T-helper 9 cell (primary cell): ENCODE results near the gene SLC5A10.

Source experiments
- DNase-seq: peaks from one replicate; pipeline ENCODE4 v3.0.0-alpha.2; 2020

Gene SLC5A10

DNA sequence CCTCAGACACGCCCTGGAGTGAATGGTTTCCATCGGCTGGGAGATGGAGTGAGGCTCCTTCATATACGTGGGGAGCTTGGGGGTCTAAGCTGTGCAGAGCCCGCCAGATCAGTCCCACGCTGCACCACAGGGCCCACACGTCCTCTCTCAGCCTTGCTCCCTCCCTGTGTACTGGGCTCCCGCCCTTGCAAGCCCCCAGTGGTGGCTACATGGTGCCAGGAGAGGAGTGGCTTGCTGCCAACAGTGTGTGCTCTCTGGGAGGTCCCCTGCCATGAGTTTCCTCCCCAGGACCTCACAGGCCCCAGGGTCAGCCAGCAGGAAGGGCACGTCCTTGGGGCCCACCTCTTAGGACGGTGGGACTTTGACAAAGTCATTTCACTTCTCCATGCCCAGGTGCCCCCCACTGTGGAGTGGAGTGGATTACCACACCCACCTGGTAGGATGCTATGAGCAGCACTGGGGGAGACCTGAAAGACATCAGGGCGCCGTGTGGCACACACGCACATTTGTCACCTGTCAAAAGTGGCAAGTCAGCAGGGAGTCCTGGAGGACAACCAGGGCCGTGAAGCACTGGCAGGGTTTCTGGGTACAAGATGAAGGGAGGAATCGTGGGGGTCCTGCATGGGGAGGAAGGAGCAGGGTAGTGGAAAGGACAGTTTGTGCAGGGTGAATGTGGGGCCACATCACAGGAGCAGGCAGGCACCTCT is 13.7 kb downstream of the SLC5A10 start:
- DNase-seq = no peak

DNA sequence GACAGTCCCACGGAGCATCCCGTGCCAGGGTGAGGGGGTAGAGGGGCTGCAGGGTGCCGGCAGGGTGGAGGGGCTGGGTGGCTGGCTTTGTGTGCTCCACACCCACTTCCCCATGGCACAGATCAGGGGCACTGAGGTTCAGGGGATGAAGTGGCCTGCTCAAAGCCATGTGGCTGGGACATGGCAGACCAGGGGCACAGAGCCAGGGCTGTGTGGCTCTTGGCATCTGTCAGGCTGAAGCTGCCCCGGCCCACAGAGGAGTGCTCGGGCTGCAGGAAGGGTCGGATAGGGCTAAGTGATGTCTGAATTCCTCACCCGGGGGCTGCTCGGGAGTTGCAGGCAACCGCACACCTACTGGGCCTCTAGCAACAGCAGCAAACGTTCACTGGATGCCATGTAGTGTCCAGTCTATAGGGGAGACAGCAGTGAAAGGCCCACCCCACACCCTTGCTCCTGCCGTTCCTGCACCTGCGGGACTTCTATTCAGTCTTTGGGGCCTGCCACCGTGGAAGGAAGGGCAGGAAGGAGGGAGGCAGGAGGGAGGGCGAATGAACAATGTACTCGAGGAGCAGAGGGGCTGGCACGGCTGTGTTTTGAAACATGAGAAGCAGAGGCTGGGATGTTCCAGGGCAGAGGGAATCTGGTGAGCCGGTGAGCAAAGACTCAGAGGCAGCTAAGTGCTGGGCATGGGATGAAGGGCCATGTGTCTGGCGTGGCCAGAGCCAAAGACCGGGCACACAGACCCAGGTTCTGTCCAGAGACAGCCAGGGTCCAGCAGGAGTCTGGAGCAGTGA is 15.1 kb downstream of the SLC5A10 start:
- DNase-seq = no peak

DNA sequence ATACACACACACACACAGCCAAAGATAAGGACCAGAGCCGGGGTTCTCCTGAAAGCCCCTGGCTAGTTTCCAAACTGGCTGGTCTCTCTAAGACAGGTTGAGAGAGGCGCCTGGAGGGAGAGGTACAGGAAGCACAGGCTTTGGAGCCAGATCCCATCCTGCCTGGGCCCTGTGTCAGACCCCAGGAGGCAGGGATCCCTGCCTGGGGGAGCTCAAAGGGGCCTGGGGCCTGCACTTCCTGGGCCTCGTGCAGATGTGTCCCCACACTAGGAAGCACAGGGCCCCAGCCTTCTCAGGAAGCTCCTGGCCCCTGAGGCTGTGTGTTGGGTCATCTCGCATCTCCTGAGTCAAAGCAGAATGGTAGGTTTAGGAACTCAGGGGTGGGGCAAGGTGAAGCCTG is 16.0 kb downstream of the SLC5A10 start:
- DNase-seq = no peak

DNA sequence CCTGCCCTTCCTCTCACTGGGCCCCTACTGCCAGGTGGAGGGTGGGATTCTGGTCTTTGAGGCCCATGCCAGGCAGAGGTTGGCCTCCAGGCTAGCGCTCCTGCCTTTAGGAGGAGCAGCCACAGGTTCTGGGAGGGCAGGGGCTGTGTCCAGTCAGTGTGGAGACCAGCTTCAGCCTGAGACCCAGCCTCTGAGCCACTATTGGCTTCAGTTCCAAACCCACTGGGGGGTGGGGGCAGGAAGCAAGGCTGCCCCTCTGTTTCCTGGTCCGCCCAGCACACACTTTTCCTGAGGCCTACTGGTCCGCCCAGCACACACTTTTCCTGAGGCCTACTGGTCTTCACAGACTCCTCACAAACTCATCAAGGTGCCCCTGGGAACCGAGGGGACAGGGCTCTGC is 16.4 kb downstream of the SLC5A10 start:
- no peak for DNase-seq

DNA sequence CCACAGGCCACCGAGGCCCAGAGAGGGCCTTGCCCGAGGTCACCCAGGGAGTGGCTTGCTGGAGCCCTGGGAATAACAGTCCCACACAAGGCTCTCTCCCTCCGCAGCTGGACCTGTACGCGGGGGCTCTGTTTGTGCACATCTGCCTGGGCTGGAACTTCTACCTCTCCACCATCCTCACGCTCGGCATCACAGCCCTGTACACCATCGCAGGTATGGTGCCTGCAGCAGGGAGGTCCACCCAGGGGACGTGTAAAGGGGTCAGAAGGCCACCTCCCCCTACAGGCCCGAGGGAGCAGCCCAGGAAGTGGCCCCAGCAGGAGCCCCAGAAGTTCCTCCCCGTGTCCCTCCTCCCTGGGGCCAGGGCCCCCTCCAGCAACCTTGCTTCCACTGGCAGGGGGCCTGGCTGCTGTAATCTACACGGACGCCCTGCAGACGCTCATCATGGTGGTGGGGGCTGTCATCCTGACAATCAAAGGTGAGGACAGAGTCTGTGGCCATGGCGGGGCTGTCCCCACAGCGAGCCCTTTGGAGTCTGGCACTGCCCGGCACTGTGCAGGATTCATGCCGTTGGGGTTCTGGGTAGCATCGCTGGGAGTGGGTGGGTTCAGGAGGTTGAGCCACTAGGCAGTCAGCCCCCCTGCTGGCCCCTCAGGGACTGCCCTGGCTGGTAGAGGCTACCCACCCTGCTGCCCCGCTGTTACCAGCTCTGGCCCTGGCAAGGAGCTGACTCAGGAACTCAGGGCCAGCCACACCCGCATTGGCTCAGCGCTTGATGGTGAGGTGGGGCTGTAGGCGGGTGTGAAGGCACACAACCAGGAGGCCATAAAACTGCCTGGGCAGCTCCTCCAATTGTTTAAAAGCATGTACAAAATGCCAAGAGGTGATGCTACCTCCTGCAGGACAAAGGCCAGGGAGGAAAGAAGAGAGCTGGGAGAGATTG is 17.3 kb downstream of the SLC5A10 start:
- DNase-seq = no peak

DNA sequence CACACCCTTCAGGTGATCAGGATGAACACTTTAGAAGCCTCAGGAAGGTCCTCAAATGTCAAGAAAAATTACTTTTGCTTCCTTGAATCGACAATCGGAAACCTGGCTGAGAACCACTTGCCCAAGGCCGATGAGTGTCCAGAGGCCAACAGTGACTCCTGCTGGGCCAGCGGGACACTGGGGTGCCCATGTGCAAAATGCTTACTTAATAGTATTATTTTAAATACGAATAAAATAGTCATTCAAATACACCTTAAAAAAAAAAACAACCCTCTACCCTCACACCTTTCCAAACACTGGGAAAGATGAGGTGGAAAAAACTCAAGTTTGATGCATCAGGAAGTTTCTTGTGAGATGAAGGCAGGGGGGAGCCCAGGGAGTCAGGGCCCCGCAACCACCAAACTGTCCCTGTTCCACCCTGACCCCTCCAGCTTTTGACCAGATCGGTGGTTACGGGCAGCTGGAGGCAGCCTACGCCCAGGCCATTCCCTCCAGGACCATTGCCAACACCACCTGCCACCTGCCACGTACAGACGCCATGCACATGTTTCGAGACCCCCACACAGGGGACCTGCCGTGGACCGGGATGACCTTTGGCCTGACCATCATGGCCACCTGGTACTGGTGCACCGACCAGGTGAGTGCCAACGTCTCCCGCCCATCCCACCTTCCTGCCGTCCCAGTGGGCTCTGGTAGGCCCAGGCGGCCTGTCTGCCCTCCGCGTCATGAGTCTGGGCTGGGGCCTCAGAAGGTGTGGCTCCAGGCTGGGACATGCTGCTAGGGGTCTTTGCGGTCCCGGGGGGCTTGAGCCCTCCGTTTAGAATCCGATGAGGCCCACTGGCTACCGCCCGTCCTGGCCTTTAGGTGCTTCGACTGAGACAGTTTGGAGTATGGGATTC is 18.9 kb downstream of the SLC5A10 start:
- DNase-seq = no peak

DNA sequence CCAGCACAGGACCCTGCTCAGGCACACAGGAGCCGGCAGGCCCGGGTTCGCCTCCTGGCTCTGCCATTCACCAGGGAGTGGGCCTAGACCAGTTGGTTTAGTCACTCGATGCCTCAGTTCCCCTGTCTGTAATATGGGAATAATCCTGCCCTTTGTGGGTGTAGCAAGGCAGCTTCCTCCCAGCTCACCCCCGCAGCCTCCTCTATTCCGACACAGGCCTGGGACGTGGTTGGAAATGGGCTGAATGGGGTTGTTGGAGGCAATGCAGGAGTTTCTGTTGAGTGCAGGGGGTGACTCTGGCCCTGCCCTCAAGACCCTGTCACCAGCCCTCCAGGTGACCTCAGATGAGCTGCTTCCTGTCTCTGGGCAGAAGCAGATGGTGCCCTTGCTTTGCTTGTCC is 19.8 kb downstream of the SLC5A10 start:
- DNase-seq = no peak

DNA sequence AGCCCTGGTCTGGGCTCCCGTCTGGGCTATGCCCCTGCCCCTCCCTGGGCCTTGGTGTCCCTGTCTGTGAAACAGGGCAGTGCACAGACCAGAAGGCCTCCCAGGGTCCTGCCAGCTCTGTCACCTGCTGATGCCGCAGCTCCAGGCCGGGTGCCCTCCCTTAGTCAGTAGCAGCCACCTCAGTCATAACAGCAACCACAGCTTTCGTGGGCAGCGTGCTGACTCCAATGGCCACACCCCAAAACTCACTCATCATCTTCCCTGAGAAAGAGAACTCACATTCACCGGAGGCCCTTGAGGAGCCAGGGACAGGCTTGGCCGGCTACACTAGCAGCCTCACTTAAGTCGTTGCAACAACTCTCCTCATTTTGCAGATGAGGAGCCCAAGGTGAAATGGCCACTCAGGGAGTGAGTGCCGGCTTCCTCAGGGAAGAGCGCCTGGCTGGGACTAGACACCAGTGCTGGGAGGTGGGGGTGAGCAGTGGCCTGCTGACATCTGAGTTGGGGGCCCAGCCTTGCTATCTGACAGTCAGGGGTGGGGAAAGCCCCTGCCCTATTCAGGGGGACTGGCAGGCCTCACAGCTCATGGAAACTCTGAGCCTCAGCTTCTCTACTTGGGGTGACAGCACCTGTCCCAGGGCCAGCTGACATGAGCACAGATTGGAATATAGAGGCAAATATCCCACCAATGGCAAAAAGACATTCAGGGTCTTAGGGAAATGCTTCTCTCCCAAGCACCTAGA is 22.6 kb downstream of the SLC5A10 start:
- no peak for DNase-seq

DNA sequence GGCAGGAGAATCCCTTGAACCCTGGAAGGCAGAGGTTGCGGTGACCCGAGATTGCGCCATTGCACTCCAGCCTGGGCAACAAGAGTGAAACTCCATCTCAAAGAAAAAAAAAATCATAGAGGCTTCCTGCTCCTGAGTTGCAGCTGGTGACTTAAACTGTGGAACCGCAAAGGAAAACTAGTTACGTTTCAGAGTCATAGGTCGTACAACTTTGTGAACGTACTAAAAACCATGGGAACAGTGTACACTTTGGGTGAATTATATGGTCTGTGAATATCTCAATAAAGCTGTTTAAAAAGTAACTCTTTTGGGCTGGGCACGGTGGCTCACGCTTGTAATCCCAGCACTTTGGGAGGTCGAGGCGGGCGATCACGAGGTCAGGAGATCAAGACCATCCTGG is 23.6 kb downstream of the SLC5A10 start:
- DNase-seq = no peak

DNA sequence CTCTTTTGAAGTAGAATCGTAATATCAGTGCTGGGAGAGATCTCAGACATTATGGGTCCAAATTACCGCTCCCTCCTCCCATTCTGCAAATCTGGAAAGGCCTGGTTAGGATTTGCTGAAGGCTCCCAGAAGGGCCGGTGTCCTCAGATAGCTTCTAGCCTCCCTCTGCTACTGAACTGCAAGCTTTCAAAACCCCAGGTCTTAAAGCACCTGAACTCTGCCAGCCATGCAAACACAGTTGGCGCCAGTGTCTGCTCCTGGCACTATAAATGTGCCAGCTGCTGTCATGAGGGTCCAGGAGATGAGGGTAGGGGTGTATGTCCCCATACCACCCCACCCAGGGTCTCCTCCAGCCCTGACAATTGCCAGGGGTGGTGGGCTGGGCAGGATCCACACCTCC is 24.2 kb downstream of the SLC5A10 start:
- no peak for DNase-seq

DNA sequence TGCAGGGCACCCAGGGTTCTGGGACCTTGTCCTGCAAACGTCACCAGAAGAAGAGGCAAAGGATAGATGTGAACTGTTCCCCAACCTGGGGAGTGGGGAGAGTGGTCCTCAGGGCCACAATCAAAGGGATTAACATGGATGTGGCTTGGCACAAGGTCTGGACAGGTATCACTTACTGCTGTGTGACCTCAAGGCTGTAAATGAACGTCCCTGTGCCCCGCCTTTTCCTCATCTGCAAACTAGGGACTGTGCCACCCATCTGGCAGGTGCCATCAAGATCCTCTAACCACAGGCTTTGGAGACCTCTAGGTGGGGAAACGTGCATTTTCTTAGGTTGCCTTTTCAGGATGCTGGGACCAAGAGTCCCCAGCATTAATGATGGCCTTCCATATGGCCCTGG is 25.1 kb downstream of the SLC5A10 start:
- DNase-seq = no peak

DNA sequence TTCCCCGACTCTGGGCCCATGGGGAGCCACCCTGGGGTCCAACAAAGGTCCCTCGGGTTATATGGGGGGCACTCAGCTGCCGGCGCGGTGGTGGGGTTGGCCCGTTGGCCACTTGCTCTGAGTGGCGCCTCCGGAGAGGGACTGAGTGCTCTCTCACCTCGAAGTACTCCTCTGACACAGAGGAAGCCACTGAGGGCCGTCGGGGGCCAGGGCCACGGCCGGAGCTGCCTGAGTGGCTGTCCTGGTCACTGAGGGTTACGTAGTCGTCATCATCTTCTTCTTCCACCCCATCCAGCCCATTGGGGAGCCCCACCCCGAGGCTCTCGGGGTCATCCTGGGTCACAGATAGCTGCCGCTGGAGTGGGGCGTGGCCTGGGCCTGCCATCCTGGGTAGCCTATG is 25.7 kb downstream of the SLC5A10 start:
- no peak for DNase-seq

DNA sequence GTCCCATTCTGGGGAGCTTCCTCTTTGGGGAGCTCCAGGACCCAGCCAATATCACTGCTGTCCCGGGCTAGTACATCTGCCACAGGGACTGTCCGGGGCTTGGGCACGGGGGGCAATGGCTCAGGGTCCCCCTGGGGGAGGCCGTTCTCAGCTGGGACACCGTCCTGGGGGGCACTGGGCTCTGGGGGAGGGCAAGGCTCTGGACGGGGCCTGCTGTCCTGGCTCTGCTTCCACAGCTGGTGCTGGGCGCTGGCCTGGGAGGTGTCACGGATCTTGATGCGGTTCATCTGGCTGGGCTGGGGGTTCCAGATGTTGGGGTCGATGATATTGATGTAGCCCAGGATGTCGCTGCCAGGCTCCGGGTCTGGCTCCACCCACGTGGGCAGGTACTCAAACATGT is 26.1 kb downstream of the SLC5A10 start:
- no peak for DNase-seq

DNA sequence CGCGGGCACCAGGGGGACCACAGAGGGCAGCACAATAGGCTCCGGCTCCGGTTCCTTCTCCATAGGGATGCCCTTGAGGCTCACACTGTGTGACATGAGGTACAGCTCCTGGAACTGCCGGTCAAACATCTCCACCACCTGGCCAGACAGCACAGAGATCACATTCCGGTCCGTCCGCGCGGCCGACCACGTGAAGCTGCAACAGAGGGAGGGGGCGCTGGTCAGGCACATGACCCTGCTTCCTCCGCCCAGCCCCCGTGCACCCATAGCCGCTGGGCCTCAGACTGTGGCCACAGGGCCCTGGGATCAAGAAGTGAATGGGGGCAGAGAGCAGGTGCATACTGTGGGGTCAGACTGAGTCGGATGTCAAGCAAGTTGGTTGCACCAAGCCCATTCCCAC is 26.7 kb downstream of the SLC5A10 start:
- DNase-seq = no peak

DNA sequence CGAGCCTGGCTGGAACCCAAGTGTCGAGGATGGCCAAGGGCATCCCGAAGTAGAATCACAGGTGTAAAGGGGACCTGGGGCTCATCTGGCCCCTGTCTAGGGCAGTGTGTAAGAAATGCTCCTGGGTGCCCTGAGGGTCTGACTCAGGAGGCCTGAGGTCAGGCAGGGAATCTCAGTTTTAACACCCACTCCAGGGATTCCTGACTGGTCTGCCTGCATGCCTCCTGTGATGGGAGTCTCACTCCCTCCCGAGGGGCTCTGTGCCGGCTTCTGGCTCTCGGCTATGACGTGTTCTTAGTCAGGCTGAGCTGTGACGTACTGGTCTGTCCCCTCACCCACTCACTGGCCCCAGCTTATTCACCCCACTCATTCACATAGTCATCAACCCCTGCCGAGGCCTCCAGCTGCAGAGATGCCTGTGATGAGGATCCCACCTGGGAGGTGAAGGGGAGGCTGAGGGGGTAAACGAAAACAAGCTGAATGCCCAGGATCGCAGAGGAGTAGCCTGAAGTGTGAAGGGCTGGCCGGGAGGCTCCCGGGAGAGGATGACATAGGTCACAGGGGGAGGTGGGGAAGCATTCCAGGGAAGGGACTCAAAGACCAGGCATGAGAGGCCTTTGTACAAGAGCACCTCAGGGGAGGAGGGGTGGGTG is 28.8 kb downstream of the SLC5A10 start:
- DNase-seq = no peak

DNA sequence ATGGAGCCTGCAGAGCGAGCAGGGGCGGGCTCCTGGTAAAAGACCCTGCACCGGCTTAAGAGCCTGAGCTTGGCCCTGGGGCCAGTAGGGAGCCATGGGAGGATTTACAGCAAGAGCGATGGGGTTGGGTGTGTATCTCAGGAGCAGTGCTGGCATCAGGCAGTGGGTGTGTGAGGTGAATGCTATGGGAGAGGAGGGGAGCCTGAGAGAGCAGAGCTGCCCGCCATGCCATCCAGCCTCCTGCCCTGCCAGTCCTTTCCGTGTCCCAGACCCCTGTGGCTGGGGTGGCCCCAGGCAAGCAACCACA is 29.3 kb downstream of the SLC5A10 start:
- no peak for DNase-seq

DNA sequence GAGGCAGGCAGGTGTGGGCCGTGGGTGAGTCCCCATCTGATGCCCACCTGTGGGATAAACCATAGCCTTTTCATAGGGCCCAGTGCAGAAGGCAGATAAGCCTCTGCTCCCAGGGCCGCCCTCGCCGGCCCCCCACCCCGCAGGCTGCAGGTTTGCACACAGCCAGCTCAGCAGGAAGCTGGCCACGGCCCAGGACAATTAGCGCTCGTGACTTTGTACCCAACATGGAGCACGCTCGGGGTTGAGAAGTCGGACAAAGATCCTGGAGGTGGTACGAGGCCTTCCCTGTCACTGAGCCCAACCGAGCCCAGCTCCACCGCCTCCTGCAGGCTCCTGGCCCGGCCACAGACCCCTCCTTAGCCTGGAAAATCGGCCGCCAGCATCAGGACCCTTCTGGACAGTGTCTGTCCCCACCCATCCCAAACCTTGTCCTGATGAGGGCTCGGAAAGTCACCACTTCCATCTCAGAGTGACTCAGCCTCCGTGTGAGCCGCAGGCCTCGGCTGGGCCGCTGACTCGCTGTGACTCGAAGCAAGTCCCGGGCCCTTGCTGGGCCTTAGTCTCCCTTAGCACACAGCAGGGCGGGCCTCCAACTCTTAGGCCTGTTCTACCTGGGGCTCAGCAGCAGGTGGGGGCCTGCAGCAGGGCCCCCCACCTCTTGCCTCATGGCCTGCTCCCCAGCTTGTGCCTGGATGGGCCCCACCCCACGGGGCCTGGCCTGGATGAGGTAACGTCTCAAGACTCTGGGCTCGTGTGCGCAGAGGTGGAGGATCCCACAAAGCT is 29.9 kb downstream of the SLC5A10 start:
- DNase-seq = no peak

DNA sequence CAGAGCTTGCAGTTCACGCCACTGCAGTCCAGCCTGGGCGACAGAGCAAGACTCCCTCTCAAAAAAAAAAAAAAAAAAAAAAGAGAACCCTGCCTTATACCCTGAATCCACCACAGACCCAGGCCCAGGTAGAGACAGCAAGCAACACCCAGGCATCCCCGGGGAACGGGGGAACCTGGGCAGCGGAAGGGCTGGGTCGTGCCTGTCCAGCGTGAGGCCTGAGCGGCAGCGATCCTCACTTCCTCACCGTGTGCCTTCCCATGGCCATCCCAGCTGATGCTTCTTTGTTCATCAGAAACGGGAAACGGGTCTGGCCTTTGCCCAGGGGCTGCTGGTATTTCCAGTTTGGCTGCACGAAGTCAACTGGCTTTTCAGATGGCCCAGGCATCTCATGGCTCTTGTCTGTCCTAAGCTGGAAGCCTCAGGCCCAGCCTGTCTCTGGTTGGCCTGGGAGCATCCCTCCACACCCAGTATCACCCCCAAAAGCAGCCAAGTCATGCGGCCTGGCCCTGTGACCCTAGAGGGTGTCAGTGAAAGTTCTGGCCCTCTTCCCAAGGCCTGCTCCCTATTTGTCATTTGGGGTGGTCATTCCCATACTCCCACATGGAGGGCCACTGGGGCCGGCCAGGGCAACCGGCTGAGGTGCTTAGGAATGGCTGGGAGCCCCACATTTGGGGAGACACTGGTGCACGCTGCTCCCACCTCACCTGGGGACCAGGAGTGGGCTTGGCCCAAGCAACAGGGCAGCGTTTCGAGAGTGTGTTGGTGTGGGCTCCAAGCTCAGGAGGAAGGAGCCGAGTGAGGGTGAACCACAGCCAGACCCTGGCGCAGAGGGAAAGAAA is 32.5 kb downstream of the SLC5A10 start:
- no peak for DNase-seq

DNA sequence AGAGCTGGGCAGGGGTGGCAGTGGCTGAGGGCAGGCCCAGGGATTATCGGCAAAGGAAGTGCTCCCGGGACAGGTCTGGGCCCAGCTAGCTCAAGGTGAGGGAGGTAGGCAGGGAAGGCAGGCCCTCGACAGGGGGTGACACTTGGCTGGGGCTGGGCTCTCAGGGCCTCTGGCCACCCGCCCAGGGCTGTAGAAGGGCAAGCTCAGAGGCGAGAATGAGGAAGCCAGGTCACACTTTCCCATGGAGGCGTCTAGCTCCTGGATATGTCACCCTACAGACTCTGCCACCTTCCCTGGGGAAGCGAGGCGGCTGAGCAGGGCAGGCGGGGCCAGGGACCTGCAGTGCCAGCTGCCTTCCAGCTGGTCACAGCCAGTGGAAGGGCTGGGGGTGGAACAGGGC is 33.5 kb downstream of the SLC5A10 start:
- no peak for DNase-seq
